ENCODE measurements around the gene BMPR1B.

Gene BMPR1B

DNA sequence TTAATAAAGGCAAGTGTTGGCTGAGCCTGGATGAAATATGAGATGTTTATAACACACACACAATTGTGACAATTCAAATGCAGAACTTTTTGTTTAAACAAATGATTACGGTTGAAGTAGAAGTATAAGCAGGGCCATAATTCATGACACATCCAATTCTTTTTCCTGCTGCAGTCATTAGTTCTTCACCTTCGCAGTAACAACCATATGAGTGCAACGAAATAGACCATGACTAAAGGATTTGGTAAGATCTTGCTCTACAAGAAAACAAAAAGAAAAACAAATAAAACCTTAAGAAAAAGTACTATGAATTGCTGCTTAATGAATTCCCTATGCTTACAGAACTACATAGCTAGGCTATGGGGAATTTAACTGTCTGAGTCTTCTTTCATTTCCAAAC, 13.9 kb upstream of the BMPR1B start:
- Histone ChIP-seq H3K4me1 (peaks cover 16% of the 10 kb centered on the region), H3K36me3 (replicated peaks) (no peaks in the 10 kb centered on the region), H3K4me3 (no peak overlapping the region), H3K27me3 (ENCODE audit: low read depth) (no peaks in the 10 kb centered on the region), H3K9me3 (no peaks in the 10 kb centered on the region)
- peak in 1 of 2 experiments; percentile 16 for DNase-seq (ENCODE audit: low spot score in 2 of 2)
- in situ Hi-C loops (cut with MboI; ENCODE audit: low sequenced_read_pairs): no loop called here

DNA sequence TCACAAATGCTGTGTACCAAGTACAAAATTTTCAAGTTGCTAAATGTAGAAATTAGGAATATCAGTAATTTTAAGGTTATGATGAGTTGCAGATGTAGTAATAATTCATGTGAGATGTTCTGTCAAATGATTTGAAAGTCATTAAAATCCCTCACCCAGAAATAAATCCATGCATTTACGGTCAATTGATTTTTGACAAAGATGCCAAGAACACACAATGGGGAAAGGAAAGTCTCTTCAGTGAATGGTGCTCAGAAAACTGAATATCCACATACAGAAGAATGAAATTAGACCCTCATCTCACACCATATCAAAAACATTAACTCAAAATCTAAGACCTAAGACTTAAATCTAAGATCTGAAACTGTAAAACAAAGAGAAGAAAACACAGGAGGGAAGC, 12.9 kb upstream of the BMPR1B start:
- no peak for DNase-seq (ENCODE audit: low spot score in 2 of 2)
- Histone ChIP-seq H3K36me3 (replicated peaks) (no peaks in the 10 kb centered on the region), H3K4me3 (no peak overlapping the region), H3K9me3 (no peaks in the 10 kb centered on the region), H3K27me3 (ENCODE audit: low read depth) (no peaks in the 10 kb centered on the region), H3K4me1 (peaks cover 17% of the 10 kb centered on the region)
- in situ Hi-C loops (cut with MboI; ENCODE audit: low sequenced_read_pairs): no loop called here

DNA sequence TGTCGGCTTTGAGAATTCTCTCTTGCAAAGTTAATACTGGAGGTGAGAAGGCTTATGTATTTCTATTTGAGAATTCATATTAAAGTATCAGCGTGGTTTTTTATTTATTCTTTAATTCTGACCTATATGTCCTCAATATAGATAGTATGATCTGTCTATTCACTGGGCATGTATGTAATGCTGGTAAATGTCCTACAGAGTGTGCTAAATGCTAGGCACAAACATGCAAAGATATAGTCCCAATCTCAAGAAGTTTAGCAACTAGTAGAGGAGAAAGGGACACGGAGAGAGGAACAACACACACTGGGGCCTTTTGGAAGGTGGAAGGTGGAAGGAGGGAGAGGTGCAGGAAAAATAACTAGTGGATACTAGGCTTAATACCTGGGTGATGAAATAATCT, 11.0 kb upstream of the BMPR1B start:
- in situ Hi-C loops (cut with MboI; ENCODE audit: low sequenced_read_pairs): no loop called here
- DNase-seq (ENCODE audit: low spot score in 2 of 2): no peak
- Histone ChIP-seq H3K4me1 (peaks cover 17% of the 10 kb centered on the region), H3K36me3 (replicated peaks) (no peaks in the 10 kb centered on the region), H3K27me3 (ENCODE audit: low read depth) (no peaks in the 10 kb centered on the region), H3K9me3 (no peaks in the 10 kb centered on the region), H3K4me3 (no peak overlapping the region)

DNA sequence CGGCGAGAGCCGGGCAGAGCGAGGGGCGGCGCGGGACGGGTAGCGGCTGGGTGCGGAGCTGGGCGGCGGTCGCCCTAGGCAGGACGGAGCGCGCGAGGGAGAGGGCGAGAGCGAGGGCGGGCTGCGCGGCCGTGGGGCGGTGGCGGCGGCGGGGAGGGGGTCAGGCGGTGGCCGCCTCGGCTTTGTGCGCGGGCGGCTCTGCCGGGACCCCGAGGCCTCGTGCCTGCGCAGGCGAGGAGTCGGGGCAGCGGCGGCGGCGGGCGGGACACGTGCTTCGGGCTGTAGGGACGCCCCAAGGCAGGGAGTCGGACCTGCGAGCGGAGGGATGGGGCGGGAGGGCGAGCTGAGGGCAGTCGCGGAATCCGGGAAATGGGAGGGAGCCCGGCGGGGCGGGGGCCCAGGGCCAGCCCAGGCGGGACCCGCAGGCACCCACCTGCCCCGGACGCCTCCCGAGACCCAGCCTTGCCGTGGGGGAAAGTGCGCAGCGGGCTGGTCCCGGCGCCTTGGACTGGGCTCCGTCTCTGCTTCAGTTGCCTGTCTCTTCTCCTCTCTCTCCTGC, 465 bp downstream of the BMPR1B start:
- DNase-seq (ENCODE audit: low spot score in 2 of 2): peak; percentile 41 to 80
- Histone ChIP-seq H3K4me3 (peak overlapping the region; percentile 48), H3K36me3 (replicated peaks) (no peaks in the 10 kb centered on the region), H3K4me1 (peaks cover 12% of the 10 kb centered on the region), H3K9me3 (no peaks in the 10 kb centered on the region), H3K27me3 (ENCODE audit: low read depth) (no peaks in the 10 kb centered on the region)
- in situ Hi-C loops (cut with MboI; ENCODE audit: low sequenced_read_pairs): no loop called here

DNA sequence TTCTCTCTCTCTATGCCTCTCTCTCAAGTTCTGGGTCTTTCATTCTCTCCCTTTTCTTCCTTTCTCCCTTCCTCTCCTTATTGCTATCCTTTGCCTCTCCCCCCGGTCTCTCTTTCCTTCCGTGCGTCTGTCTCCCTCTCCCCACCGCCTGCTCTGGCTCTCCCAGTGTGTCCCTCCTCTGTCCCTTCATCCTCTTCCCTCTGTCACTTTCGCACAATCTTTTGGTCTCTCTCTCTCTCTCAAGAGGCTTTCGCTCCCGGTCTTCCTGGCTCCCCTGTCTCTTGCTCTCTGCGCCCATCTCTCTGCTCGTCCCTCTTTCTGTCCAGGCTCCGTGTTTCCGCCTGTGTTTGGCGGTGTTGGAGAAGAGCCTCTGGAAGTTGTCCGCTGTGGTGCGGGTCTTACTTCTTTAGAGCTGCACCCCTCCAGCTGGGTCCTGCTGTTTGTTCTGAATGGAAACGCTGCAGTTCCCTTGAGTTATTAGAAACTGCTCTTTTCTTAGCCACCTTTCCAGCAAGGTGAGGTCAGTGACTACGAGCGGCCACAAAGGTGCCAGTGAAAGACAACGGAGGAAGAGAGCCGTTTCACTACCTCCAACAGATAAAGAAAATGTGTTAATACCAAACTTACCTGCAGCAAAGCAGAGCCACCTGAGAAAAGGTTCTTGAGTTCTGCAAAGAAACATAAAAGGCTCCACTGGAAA, 1.1 kb downstream of the BMPR1B start:
- no peaks in the 10 kb centered on the region for H3K27me3 ChIP-seq (ENCODE audit: low read depth)
- H3K9me3 ChIP-seq: no peaks in the 10 kb centered on the region
- no peaks in the 10 kb centered on the region for H3K36me3 ChIP-seq (replicated peaks)
- in situ Hi-C loops (cut with MboI; ENCODE audit: low sequenced_read_pairs): no loop called here
- H3K4me3 ChIP-seq: peak overlapping the region; percentile 48
- peak; percentile 47 to 54 for DNase-seq (ENCODE audit: low spot score in 2 of 2)
- peaks cover 12% of the 10 kb centered on the region for H3K4me1 ChIP-seq

DNA sequence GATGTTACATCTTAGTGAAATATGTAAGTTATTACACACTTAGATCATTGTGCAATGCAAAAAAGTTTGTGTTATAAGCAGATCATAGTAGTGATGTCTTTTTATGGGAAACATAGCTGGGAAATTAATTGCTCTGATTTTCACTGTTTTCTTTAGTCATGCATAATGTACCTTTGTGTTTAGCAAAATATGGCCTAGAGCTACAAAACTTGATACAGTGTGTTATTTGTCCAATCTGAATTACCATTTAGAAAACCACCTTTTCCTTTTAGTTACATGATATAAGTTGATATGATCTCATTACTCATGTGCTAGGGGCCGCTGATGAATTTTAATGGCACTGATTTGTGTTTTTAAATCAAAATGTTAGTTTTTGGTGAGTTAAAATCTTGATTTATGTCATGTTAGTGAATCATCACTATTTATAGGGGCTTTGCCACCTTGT, 2.0 kb downstream of the BMPR1B start:
- no peaks in the 10 kb centered on the region for H3K9me3 ChIP-seq
- no peak overlapping the region for H3K4me3 ChIP-seq
- no peaks in the 10 kb centered on the region for H3K36me3 ChIP-seq (replicated peaks)
- DNase-seq (ENCODE audit: low spot score in 2 of 2): no peak
- H3K4me1 ChIP-seq: peaks cover 12% of the 10 kb centered on the region
- in situ Hi-C loops (cut with MboI; ENCODE audit: low sequenced_read_pairs): no loop called here
- H3K27me3 ChIP-seq (ENCODE audit: low read depth): no peaks in the 10 kb centered on the region

DNA sequence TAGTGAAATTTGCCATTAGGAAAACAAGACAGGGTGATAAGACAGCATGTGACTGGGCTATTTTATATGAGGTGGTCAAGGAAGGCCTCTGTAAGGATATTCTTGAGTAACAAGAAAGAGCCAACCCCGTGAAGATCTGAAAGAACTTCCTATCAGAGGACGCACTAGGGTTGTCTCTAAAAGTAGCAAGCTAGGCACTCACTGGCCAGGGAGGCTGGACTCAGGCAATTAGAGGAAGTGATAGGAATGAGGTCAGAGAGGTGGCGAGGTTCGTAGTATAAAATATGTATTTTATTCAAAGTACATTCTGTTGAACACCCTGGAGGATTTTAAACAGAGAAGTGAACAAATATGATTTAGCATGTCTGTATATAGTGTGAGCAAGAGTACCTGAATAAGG, 4.6 kb downstream of the BMPR1B start:
- no peak overlapping the region for H3K4me3 ChIP-seq
- no peak for DNase-seq (ENCODE audit: low spot score in 2 of 2)
- no peaks in the 10 kb centered on the region for H3K9me3 ChIP-seq
- H3K4me1 ChIP-seq: peaks cover 10% of the 10 kb centered on the region
- in situ Hi-C loops (cut with MboI; ENCODE audit: low sequenced_read_pairs): no loop called here
- no peaks in the 10 kb centered on the region for H3K36me3 ChIP-seq (replicated peaks)
- no peaks in the 10 kb centered on the region for H3K27me3 ChIP-seq (ENCODE audit: low read depth)

DNA sequence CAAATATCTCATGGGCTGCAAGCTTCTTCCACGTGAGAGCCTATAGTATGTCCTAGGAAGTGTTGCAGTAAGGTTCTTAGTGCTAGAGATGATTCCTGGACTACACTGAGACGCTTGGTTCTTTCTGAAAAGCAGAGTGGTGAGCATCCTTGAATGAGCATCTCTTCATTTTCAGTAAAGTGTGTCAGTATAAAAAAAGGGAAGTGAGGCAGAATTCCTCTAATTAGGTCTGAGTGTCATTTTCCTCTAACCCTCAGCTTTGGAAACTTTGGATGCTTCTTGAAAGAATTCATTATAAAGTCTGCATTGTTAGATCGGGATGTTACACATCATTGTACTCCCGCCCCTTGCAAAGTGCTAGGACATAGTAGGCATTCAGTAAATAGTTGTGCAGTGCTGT, 5.2 kb downstream of the BMPR1B start:
- H3K4me3 ChIP-seq: no peak overlapping the region
- in situ Hi-C loops (cut with MboI; ENCODE audit: low sequenced_read_pairs): no loop called here
- H3K4me1 ChIP-seq: peaks cover 10% of the 10 kb centered on the region
- no peaks in the 10 kb centered on the region for H3K27me3 ChIP-seq (ENCODE audit: low read depth)
- DNase-seq (ENCODE audit: low spot score in 2 of 2): no peak
- no peaks in the 10 kb centered on the region for H3K36me3 ChIP-seq (replicated peaks)
- H3K9me3 ChIP-seq: no peaks in the 10 kb centered on the region

DNA sequence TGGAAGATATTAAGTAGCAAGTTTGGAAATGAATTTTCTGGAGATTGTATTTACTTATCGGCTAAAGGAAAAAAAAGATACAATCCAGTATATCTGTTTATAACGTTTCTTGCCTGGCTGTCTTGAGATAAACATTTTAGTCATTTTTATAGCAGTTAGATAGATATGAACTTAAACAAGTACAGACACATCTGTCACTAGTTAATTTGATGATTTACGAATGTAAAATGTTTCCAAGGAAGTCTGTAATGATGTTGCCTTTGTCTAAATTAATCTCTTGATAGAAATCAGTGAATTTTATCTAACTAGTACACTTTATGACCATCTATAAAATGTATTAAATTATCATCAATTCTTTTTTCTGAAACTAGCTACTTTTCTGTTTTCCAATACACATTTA, 5.7 kb downstream of the BMPR1B start:
- in situ Hi-C loops (cut with MboI; ENCODE audit: low sequenced_read_pairs): no loop called here
- no peaks in the 10 kb centered on the region for H3K36me3 ChIP-seq (replicated peaks)
- no peak overlapping the region for H3K4me3 ChIP-seq
- H3K27me3 ChIP-seq (ENCODE audit: low read depth): no peaks in the 10 kb centered on the region
- no peak for DNase-seq (ENCODE audit: low spot score in 2 of 2)
- peaks cover 10% of the 10 kb centered on the region for H3K4me1 ChIP-seq
- no peaks in the 10 kb centered on the region for H3K9me3 ChIP-seq

DNA sequence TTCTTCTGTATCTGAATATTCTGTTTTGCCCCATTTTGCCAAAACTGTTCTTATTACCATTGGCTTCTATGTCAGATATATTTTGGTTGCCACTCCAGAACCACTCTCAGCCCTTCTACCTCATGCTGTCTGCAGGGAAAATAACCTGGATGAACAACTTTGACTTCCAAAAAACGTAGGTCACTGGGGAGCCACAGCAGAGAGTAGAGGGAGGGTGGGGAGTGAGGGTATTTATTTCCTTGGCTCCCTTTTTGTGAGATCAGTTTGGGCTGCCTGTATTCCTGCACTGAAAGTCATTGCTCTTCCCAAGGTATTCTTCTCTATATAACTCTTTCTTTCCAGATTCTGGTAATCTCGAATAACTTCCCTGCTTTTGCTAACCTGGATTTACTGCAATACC, 6.3 kb downstream of the BMPR1B start:
- Histone ChIP-seq H3K36me3 (replicated peaks) (no peaks in the 10 kb centered on the region), H3K4me1 (peaks cover 10% of the 10 kb centered on the region), H3K27me3 (ENCODE audit: low read depth) (no peaks in the 10 kb centered on the region), H3K4me3 (no peak overlapping the region), H3K9me3 (no peaks in the 10 kb centered on the region)
- in situ Hi-C loops (cut with MboI; ENCODE audit: low sequenced_read_pairs): no loop called here
- no peak for DNase-seq (ENCODE audit: low spot score in 2 of 2)

DNA sequence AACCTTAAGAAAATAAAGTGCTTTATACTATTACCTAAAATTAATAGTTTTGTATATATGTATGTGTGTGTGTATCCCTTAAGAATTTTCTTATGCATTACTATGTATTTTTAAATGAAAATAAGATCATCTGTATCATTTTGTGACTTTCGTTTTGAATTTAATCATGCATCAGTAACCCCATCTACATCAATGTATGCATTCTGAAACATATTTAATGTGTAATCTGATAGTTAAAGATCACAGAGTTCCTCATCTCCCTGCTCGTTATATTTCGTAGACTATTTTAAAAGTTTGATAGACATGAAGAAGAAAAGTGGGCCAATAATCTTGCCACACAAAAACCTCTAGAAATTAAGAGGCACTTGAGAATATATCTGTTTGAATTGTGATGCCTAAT, 7.4 kb downstream of the BMPR1B start:
- H3K4me1 ChIP-seq: peaks cover 3% of the 10 kb centered on the region
- no peaks in the 10 kb centered on the region for H3K9me3 ChIP-seq
- H3K27me3 ChIP-seq (ENCODE audit: low read depth): no peaks in the 10 kb centered on the region
- in situ Hi-C loops (cut with MboI; ENCODE audit: low sequenced_read_pairs): no loop called here
- no peak overlapping the region for H3K4me3 ChIP-seq
- H3K36me3 ChIP-seq (replicated peaks): no peaks in the 10 kb centered on the region
- no peak for DNase-seq (ENCODE audit: low spot score in 2 of 2)

DNA sequence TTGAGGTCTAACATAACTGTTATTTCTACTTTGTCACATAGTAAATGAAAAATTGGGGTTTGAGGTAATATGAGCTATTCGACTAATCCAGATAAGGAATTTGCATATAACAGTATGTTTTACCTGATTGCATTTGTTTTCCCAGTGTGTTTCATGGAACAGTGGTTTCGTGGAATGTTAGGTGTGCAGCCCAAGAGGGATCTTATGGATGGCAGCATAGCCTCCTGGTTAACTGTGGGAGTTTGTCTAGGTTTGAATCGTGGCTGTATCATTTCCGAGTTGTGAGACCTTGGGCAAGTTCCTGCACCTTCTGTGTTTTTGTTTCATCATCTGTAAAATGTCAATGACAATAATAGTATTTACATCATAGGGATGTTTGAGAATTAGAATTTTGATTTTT, 7.9 kb downstream of the BMPR1B start:
- Histone ChIP-seq H3K9me3 (no peaks in the 10 kb centered on the region), H3K36me3 (replicated peaks) (no peaks in the 10 kb centered on the region), H3K4me1 (peaks cover 3% of the 10 kb centered on the region), H3K4me3 (no peak overlapping the region), H3K27me3 (ENCODE audit: low read depth) (no peaks in the 10 kb centered on the region)
- no peak for DNase-seq (ENCODE audit: low spot score in 2 of 2)
- in situ Hi-C loops (cut with MboI; ENCODE audit: low sequenced_read_pairs): no loop called here

DNA sequence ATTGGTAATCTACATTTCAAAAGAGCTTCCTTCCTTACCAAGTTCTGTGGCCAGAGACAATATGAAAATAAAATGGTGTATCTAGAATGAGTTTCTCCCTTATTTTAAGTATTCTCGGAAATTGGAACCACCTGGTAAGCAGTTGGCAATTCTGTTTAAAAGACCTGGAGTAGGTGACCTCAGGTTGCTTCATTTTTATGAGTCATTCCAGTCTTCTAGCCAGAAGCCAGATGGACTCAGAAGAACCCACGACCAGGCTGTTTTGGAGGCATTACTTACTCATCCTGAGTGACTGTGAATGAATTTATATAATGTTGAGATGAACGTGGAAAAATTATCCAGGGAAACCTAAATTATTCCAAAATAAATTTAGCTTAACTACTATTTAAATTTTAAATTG, 9.1 kb downstream of the BMPR1B start:
- peaks cover 3% of the 10 kb centered on the region for H3K4me1 ChIP-seq
- H3K27me3 ChIP-seq (ENCODE audit: low read depth): no peaks in the 10 kb centered on the region
- DNase-seq (ENCODE audit: low spot score in 2 of 2): no peak
- H3K9me3 ChIP-seq: no peaks in the 10 kb centered on the region
- in situ Hi-C loops (cut with MboI; ENCODE audit: low sequenced_read_pairs): no loop called here
- no peak overlapping the region for H3K4me3 ChIP-seq
- H3K36me3 ChIP-seq (replicated peaks): no peaks in the 10 kb centered on the region

DNA sequence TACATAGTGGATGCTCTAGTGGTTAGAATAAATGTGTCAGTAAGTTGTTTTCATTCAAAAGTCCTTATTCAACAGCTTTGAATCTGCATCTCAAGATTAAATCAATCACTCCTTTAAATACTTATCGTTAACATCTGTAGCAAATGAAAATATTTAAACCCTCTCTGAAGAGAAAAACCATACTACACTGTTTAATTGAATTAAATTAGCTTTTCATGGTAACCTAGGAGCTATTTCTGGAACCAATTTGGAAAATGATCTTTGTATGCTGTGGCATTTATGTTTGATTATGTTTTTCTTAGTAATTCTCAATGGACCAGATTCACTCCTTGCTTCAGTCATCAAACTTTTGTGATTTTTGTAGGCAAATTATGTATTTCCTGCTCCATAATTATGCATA, 9.7 kb downstream of the BMPR1B start:
- Histone ChIP-seq H3K36me3 (replicated peaks) (no peaks in the 10 kb centered on the region), H3K27me3 (ENCODE audit: low read depth) (no peaks in the 10 kb centered on the region)

DNA sequence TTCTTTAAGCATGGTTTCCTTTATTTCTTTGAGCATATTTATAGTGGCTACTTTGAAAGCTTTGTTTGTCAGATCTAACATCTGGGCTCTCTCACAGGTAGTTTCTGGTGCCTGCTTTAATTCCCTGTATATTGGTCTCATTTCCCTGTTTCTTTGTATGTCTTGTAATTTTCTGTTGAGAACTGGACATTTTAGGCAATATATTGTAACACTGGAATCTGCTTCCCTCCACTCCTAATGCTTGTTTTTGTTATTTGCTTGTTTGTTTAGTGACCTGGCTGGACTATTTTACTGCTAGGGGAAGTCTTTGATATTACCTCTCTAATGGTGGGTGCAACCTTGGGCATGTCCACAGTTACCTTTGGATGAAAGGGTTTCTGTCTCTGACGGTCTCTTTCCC, 25.0 kb downstream of the BMPR1B start:
- Histone ChIP-seq H3K36me3 (replicated peaks) (no peaks in the 10 kb centered on the region), H3K9me3 (peaks cover 7% of the 10 kb centered on the region; the same call in 1 of the 2 replicates), H3K4me1 (no peaks in the 10 kb centered on the region; the same call in 1 of the 2 replicates), H3K27me3 (ENCODE audit: low read depth) (no peaks in the 10 kb centered on the region), H3K4me3 (no peak overlapping the region)
- in situ Hi-C loops (cut with MboI; ENCODE audit: low sequenced_read_pairs): no loop called here
- no peak for DNase-seq (ENCODE audit: low spot score in 2 of 2)

More for the DNA sequence above, 9.7 kb downstream of the BMPR1B start:
- Histone ChIP-seq H3K4me1 (peaks cover 3% of the 10 kb centered on the region), H3K4me3 (no peak overlapping the region), H3K9me3 (no peaks in the 10 kb centered on the region)
- in situ Hi-C loops (cut with MboI; ENCODE audit: low sequenced_read_pairs): no loop called here
- no peak for DNase-seq (ENCODE audit: low spot score in 2 of 2)

Data from HAP-1 (cell line).